HG03354 (cell line): ENCODE data around the gene WWC2.

ENCODE experiments used
- ATAC-seq: cut with Tn5 transposase; IDR thresholded peaks from one replicate; pipeline ENCODE4 v1.9.1; 2021; ENCODE audit warnings: mild to moderate bottlenecking; ENCODE audit not compliant: unreplicated experiment, poor library complexity, severe bottlenecking

WWC2 gene

DNA sequence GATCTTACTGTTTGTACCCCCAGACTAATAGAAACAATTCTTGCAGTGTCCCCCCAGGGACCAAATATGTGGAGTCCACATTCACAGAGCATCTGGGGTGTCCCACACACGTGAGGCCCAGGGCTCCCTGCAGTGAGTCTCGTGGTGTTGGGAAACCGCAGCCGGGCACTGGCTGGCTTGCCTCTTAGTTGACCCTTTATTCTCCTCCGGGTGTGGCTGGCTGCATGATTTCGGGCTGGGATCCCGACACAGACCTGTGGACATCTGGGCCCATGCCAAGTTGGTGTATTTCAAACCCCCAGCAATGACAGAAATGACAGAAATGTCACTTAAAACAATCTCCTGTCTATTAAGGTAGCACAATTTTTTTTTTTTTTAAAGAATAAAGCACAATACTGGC, 238.8 kb downstream of the WWC2 start:
- no peak for ATAC-seq

DNA sequence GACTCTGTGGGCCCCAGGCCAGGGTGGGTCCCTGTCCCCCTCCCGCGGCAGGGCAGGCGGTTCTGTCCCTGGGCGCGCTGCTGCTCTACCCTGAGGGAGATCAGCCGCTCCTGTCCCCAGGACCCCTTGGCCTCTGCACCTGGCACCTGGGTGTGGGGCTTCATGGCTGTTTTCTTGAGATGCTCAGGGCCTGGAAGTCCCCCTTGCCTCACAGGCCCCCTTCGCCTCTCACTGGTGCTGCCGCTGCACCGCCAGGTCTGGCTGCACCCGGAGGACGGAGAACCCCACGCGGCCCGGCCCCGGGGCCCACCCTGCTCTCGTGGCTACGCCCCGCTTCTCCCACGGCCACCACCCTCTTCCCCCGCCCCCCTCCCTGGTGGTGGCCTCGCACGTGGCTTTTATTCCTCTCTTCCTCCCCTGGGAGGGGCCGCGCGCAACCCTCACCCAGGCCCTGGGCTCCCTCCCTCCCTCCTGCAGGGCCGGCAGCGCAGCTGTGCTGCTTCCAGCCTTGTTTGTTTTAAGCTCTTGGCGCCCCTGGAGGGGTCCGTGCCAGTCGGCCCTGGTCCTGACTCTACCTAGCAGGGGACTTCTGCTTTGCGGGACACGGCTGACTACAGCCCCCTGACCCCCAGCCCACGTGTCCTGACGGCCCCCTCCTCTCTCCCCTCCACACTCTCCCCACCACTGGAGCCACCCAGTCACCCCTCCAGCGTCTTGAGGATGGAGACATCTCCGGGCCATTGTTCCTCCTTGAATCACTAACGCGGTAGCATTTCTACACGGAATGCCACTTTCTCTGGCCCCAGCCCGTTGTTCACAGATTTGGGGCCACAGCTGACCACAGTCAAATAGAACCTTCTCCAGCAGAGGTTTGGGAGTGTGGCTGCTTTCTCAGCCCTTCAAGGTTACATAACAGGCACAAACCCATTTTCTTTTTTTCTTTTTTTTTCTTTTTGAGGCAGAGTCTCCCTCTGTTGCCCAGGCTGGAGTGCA, 243.8 kb downstream of the WWC2 start:
- ATAC-seq: peak; percentile 76

DNA sequence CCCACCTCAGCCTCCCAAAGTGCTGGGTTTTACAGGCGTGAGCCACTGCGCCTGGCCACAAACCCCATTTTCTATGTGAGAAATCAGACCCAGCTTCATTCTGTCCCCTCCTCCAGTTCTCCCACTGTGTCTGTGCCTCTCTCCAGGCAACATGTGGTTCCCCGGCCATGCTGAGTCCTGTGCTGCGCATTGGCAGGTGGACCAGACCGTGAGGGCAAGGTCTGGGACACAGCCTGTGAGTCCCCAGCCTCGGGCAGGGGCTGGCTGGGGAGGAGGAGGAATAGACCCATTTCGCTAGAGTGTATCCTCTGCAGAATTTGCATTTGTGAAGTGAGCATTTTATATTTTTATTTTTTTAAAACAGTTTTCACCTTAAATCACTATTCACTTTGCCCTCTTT, 244.7 kb downstream of the WWC2 start:
- no peak for ATAC-seq

DNA sequence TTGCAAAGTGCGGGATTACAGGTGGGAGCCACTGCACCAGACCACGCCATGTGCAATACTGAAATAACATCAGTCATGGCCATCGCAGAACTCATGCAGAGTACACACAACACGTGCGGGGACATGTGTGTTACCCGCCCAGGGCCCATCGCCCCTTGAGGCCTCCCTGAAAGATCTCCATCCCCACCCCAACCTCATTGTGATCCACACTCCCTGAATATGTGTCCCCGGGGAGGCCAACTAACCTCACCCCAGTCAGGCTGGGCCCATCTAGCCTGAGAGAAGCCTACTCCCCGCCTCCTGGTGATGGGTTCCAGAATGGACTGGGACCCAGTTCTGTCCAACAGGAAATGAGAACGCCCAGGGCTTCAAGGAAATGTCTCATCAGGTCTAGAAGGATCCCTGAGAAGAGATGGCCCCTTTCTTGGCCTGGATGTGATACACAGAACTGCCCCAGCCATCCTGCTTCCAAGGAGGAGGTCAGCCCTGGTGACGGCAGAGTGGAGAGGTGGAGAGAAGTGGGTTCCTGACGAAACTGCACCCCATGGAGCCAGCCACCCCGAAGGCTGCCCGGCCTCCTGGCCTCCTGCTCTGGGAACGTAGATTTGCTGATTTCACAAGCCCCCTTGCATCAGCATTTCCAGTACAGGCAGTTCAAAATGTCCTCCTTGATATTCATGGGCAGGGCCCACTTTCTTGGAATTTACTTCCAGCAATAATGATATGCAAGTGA, 245.6 kb downstream of the WWC2 start:
- no peak for ATAC-seq

DNA sequence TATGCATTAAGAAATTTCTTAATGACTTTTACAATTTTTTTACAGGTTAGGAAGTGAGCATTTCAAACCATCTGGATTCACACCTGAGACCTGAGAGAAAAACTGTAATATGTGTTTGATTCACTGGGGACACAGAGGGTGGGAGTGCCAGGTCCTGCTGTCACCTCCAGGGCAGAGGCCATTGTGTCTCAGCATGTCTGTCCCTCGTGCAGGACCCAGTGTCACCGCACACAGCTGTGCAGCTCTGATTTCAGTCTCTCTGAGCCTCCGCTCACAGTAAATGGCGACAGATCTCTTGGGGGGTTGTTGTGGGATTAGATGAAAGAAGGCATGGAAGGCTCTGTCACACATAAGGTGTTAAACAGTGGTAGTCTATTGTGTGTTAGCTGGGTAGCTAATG, 246.2 kb downstream of the WWC2 start:
- no peak for ATAC-seq

DNA sequence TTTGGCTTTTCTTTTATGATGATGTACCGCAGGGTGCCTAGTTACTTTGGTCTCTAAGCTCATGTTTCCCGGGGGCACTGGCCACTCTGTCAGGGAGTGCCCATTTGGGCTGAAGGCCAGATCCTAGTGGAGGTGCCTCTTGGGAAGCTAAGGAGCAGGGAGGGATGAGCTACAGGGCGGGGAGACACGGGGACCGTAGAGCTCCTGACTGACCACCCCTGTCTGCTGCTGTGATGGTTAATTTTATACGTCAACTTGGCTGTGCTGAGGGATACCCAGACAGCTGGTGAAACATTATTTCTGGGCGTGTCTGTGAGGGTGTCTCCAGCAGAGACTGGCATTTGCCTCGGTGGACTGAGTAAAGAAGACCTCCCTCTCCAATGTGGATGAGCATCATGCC, 248.1 kb downstream of the WWC2 start:
- no peak for ATAC-seq

DNA sequence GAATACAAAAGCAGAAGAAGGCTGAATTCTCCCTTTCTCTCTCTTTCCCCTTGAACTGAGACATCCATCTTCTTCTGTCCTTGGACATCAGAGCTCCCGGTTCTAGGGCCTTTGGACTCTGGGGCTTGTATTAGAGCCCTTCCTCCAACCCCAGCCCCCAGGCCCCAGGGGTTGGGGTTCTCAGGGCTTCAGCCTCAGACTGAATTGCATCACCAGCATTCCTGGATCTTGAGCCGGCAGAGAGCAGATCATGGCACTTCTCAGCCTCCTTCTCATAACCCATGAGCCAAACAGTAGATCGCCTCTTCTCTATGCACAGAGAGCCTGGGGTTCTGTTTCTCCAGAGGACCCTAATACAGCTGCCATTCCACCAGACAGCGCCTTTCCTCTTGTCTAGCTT, 248.5 kb downstream of the WWC2 start:
- no peak for ATAC-seq

DNA sequence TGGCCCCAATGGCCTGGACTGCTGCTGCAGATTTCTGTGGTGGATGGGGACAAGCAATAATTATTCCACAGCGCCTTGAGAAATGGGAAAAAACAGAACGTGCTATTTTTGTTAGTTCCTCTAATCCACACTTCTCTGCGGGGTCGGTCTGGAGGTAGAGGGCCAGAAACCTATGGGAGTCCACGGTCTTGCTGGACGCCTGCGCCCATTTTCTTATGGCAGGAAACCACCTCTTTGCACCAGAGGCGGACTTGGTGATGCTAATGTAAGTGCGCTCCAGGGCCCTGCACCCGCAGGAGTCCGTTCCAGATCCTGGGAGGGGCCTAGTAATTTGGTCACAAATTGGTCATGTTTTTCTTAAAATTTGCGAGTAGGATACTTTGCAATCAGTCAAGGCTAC, 249.1 kb downstream of the WWC2 start:
- ATAC-seq: no peak

DNA sequence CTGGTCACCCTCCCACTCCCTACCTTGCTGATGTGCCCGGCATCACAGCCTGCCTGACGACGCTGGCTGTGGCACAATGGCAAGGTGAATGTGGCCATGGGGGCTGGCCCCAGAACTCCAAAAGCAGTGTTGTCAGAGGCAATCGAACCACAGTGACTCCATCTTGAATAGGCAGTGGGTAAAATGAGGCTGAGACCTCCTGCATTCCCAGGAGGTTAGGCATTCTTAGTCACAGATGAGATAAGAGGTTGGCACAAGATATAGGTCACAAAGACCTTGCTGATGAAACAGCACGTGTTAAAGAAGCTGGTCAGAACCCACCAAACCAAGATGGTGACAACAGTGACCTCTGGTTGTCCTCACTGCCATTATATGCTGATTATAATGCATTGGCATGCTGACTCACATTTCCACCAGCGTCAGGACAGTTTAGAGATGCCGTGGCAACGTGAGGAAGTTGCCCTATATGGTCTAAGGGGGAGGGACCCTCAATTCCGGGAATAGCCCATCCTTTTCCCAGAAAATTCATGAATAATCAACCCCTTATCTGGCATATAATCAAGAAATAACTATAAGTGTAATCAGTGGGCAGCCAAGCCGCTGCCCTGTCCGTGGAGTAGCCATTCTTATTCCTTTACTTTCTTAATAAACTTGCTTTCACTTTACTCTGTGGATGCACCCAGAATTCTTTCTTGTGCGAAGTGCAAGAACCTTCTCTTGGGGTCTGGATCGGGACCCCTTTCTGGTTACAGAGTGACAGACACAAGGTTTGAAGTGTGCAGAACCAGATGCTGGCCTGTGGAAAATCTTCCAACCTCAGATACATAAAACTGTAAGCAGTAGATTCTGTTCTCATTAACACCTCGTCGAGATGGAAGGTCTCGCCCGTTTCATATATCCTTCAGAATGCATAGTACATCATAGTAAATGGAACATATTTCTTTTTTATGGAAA, 249.9 kb downstream of the WWC2 start:
- no peak for ATAC-seq

DNA sequence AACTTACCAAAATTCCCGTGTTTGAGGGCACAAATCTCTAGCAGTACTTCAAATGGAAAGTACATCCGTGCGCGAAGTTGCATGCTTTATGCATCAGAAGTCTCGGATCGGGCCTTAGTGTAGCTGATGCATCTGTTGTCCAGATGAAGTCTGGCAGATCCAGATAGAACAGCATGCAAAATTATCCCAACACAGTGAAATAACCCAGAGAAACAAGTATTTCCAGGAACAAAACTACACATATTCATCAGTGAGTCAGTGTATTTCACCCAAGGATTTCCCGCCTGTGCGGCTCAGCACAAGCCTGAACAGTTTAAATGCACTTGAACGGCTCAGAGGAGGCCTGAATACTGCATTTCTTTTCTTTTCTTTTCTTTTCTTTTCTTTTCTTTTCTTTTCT, 250.6 kb downstream of the WWC2 start:
- ATAC-seq: no peak

DNA sequence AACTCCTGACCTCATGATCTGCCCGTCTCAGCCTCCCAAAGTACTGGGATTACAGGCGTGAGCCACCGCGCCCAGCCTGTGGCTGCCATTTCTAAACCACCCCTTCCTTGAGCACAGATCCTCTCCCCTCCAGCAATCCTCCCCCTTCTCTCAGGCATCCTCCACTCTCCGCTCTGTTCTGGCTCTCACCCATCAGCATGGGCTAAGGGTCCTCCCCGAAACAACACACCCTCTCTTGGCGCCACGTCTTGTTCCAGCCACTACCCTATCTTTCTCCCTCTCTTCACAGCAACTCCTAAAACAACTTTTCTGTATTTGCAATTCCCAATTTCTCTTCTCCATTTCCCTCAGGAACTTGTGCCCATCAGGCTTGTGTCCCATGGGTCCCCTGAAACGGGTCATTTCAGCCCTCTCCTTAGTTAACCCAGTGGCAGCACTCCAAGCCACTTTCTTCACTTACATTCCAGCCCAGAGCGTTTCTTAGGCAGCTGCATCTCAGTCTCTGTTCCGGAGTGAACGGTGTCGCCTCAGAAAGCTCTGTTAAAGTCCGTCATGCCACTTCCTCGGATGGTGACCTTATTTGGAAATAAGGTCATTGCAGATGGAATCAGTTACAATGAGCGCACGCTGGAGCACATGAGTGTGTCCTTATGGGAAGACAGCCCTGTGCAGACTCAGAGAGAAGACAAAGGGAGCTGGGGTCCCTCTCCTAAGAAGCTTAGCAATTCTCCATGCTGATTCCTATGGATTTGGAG, 251.4 kb downstream of the WWC2 start:
- no peak for ATAC-seq

DNA sequence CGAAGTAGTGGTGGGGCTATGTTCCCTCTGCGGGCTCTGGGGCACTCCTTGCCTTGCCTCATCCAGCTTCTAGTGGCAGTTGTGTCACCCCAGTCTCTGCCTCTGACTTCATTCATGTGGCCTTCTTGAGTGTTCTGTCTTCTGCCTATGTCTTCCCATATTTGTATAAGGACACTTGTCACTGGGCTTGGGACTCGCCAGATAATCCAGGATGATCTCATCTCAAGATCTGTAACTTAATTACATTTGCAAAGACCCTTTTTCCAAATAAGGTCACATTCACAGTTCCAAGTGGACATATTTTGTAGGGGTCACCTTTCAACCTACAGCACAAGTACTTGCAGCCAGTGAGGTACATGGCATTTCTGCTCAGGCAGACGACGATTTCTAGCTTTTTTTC, 253.5 kb downstream of the WWC2 start:
- ATAC-seq: no peak

DNA sequence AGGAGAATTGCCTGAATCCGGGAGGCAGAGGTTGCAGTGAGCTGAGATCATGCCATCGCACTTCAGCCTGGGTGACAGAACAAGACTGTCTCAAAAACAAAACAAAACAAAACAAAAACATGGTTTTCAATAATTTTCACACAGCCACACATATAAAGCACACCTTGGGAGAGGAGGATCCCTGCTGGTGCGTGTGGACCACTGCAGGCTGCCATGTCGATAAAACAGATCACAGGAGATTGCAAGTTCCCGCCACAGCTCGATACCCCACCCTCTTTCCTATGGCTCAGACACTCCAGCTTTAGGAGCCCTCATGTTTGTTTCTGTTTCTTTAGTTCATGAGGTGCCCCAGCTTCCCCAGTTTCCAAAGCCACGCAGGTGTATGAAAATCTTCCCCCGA, 254.5 kb downstream of the WWC2 start:
- no peak for ATAC-seq

DNA sequence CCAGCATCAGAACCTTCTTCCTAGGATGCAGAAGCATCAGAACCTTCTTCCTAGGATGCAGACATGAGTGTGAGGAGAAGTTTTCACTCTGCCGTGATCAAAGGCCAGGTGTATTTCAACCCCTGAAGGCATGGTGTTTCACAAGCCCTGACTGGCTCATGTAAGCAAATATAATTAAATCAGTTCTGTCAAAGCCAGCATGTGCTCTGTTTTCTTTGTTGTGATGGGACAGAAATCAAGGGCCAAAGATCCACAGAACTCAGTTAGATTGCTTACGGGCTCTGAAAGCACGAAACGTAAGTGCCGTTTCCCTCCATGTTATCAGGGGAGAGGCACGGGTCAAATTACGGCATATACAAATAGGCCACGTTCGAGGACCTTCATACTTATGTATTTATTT, 255.2 kb downstream of the WWC2 start:
- ATAC-seq: no peak

DNA sequence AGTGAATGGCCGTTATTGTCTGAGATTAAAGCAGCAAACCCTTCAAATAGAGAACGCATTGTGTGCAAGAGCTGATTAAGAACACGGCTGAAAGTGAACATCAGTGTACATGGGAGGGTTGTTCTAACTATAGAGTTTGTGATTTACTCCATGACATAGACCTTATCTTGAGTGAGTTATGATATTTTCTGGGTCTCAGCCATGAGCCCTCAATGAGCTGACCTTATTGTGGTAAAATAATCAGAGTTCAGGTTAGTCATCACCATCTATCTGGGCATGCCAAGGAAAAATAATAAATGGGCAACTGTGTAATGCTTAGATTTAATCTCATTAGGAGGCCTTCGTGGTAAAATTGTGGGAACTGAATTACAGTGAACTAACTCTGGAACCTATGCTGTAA, 256.3 kb downstream of the WWC2 start:
- no peak for ATAC-seq

DNA sequence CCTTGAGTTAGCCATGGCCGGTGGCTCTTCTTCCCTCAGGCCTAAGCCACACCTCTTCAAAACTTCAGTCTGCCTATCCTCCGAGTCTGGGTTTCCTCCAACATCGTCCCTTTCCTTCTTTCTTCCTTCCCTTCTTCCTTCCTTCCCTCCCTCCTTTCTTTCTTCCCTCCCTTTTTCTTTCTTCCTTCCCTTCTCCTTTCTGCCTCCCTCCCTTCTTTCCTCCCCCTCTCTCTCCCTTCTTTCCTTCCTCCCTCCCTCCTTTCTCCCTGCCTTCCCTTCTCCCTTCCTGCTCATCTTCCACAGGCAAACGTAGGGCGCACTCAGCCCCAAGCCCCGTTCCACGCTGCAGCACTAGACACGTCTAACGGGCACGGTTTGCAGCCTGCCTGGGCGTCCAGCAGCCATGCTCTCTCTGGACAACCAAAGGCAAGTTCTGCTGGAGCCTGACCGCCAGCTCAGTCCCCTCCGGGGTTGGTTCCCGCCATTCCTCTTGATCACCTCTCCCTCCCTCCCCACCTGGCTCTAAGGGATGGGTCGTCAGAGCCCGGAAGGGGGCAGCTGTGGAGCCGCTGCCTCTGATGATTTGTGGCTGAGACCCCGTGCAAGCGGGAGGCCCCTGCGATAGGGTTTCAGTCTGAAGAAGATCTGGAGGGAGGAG, 257.2 kb downstream of the WWC2 start:
- no peak for ATAC-seq

DNA sequence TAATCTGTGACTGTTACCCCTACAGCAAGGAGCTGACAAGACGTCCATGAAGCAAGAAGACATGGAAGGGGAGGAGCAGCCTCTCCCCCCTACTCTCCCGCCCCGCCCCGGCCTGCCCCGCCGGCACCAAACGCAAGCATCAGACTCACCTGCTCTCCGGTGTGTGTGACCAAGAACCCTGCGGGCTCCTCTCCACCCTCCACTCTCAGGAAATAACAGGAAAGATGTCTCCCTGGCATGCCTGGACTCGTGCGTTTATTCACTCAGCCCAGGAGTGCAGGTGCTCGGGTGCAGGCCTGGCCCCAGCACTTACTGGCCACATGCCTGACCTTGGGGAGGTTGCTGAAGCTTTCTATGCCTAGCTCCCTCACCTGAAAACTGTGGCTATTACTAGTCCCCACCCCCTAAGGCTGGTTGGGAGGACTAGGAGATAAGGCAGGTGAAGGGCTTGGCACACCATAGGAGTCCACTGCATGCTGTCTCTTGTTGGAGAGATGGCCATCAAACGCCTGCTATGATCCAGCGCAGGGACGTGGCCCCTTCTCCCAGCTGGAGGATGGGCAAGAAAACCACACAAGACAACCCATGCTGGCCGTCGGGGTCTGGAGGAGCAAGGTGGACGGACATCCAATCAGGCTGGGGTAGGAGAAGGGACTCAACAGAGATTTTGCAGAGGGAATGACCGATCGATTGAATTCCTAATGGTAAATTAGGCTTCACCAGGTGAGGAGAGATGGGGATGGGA, 258.0 kb downstream of the WWC2 start:
- no peak for ATAC-seq

DNA sequence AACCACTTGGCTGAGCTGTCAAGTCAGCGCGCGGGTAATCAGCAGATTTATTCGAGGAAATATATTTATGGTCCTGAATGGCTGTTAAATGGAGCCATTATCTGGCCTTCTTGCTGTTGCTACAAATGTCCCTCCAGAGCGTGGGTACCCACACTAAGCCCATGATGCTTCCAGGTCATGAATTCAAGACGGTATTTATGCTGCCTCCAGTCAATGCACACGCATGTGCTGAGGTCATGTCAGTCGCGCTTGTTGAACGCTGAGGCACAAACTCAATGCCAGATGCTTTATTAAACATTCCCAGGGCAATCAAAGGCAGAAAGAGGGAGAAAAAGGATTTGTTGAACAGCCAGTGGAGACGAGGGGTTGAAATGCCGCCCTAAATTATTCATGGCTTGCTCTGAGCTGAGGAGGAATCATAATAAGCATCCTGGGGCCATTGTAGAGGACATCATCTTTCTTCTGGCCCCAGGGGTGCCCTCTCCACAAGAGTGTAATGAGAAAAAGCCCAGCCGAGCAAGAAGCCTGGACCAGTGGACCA, 259.2 kb downstream of the WWC2 start:
- no peak for ATAC-seq
